Aorta (tissue), 5 donors: Measurements from ENCODE around the gene PDHX. TPM values are rescaled to one million over a fixed set of nuclear protein-coding genes. Genes with fewer than 3 reads are reported as not detected.
A peak's percentile ranks its signal among the peaks of the same experiment; 100 is the strongest.
"Not testable (repeated sequence)": the region's sequence is repeated elsewhere in the genome, so short reads cannot be mapped to it uniquely, and the experiment has no call there.

ENCODE experiments used
- ATAC-seq: fragments of 200-7000 bp; cut with Tn5 transposase; one replicate; pipeline ENCODE4 v1.9.1; 2022; ENCODE audit warnings: moderate library complexity; ENCODE audit not compliant: low FRiP score
- DNase-seq, 2 donors: peaks; one replicate each; pipeline ENCODE4 v3.0.0-alpha.2; 2020
- H3K27ac ChIP-seq, 2 donors: one replicate each; pipeline ENCODE4 v1.5.1; 2013; ENCODE audit warnings: low read length in 2 of 2, mild to moderate bottlenecking in 2 of 2, moderate library complexity in 2 of 2, control low read depth in 1 of 2, inconsistent platforms in 1 of 2, low read depth in 1 of 2
- H3K27me3 ChIP-seq, 2 donors: one replicate each; pipeline ENCODE4 v1.6.1; 2013; ENCODE audit warnings: control low read depth in 1 of 2, low read length in 1 of 2, mild to moderate bottlenecking in 1 of 2, moderate library complexity in 1 of 2; ENCODE audit not compliant: insufficient read depth in 2 of 2, control insufficient read depth in 1 of 2
- H3K36me3 ChIP-seq, 2 donors: one replicate each; pipeline ENCODE4 v1.6.1; 2013; ENCODE audit warnings: control low read depth in 1 of 2, low read length in 1 of 2, mild to moderate bottlenecking in 1 of 2; ENCODE audit not compliant: insufficient read depth in 2 of 2, control insufficient read depth in 1 of 2
- H3K4me1 ChIP-seq, 2 donors: one replicate each; pipeline ENCODE4 v1.6.1; 2013; ENCODE audit warnings: low read length in 2 of 2, control low read depth in 1 of 2, mild to moderate bottlenecking in 1 of 2, moderate library complexity in 1 of 2; ENCODE audit not compliant: insufficient read depth in 2 of 2, control insufficient read depth in 1 of 2
- H3K4me3 ChIP-seq, 2 donors: one replicate each; pipeline ENCODE4 v1.5.1; 2013; ENCODE audit warnings: low read length in 2 of 2, control low read depth in 1 of 2, mild to moderate bottlenecking in 1 of 2
- H3K9me3 ChIP-seq: one replicate; pipeline ENCODE4 v1.6.1; 2013; ENCODE audit warnings: mild to moderate bottlenecking, low read length; ENCODE audit not compliant: control insufficient read depth
- WGBS, 2 donors: extraction: QIAGEN DNeasy Blood & Tissue Kit; methylation state at CpG; one replicate each; pipeline ENCODE4 v1.1.7; 2013; 5-methylcytosine and 5-hydroxymethylcytosine counted together
- intact Hi-C, 2 donors: fragments of 100-400 bp; cut with DNase I; formaldehyde crosslinking; loops; one replicate each; pipeline versions ENCODE4 v1.14.2 to v1.15.0; 2022
- polyA plus RNA-seq, 2 donors: library from polyadenylated mRNA; stranded (reverse); fragments of 200-250 nt; gene quantifications; one replicate each; pipeline ENCODE4 v1.2.3, GENCODE V29; 2013
- total RNA-seq, 2 donors: library from RNA; stranded (reverse); fragmentation: NEBNext Ultra II Directional; extraction: Animal tissue kit (Norgen Biotek cat#: 25700); gene quantifications; one replicate each; pipeline ENCODE4 v1.2.1, GENCODE V29; 2021
- donor health status: healthy with polysubstance abuse.
- donor health status: Bipolar disorder and iron deficiency.
- donor health status: DM: no; HTN: no; CAD: no.
- donor health status: DM: no; HTN: no; CAD: no.
- donor health status: DM: yes; HTN: yes; CAD: no.

Gene PDHX
- total and polyA plus RNA-seq, 4 donors: 10.7 to 38.2 (median 22.9) TPM

GRCh38 chr11:35016916-35017315, 100.5 kb downstream of the PDHX start:
- no peaks in the 10 kb centered on the region for H3K4me1 ChIP-seq
- H3K36me3 ChIP-seq: no peaks in the 10 kb centered on the region
- intact Hi-C loops: no loop called here
- ATAC-seq (no peak), DNase-seq (no peak)
- H3K27ac ChIP-seq: no peak overlapping the region
- no peaks in the 10 kb centered on the region for H3K9me3 ChIP-seq
- H3K27me3 ChIP-seq: no peaks in the 10 kb centered on the region
- WGBS, 2 donors: 72 to 78% methylated on average over 4 of the region's 4 CpGs
- no peak overlapping the region for H3K4me3 ChIP-seq

- H3K9me3 ChIP-seq: no peaks in the 10 kb centered on the region
- H3K27ac ChIP-seq: no peak overlapping the region
- 84 to 87% methylated on average over 8 of the region's 8 CpGs for WGBS, 2 donors
- intact Hi-C loops: no loop called here
- H3K36me3 ChIP-seq: no peaks in the 10 kb centered on the region
- H3K4me3 ChIP-seq: no peak overlapping the region
- H3K4me1 ChIP-seq: no peaks in the 10 kb centered on the region
- DNase-seq (no peak), ATAC-seq (no peak)
- no peaks in the 10 kb centered on the region for H3K27me3 ChIP-seq
Measured at GRCh38 chr11:35017528-35018342, 101.3 kb downstream of the PDHX start.

- H3K27me3 ChIP-seq: no peaks in the 10 kb centered on the region
- no peak overlapping the region for H3K4me3 ChIP-seq
- no peaks in the 10 kb centered on the region for H3K4me1 ChIP-seq
- DNase-seq (no peak), ATAC-seq (no peak)
- H3K27ac ChIP-seq: no peak overlapping the region
- intact Hi-C loops: no loop called here
- 97 to 98% methylated on average over 8 of the region's 8 CpGs for WGBS, 2 donors
- no peaks in the 10 kb centered on the region for H3K36me3 ChIP-seq
- no peaks in the 10 kb centered on the region for H3K9me3 ChIP-seq
Measured at GRCh38 chr11:35021589-35021988, 105.2 kb downstream of the PDHX start.

GRCh38 chr11:35023940-35024339, 107.5 kb downstream of the PDHX start:
- H3K4me1 ChIP-seq, H3K36me3 ChIP-seq, H3K9me3 ChIP-seq, DNase-seq, H3K27ac ChIP-seq, intact Hi-C loops, H3K27me3 ChIP-seq, ATAC-seq, H3K4me3 ChIP-seq: not testable (repeated sequence)
- 86 to 89% methylated on average over 3 of the region's 3 CpGs for WGBS, 2 donors

GRCh38 chr11:35028007-35028406, 111.6 kb downstream of the PDHX start:
- H3K4me3 ChIP-seq, DNase-seq, H3K9me3 ChIP-seq, H3K36me3 ChIP-seq, ATAC-seq, intact Hi-C loops, H3K27ac ChIP-seq, H3K4me1 ChIP-seq, H3K27me3 ChIP-seq: not testable (repeated sequence)
- 63 to 83% methylated on average over 4 of the region's 4 CpGs for WGBS, 2 donors

- no peak overlapping the region for H3K4me3 ChIP-seq
- 81 to 82% methylated on average over 5 of the region's 5 CpGs for WGBS, 2 donors
- H3K27ac ChIP-seq: no peak overlapping the region
- H3K36me3 ChIP-seq: no peaks in the 10 kb centered on the region
- no peaks in the 10 kb centered on the region for H3K27me3 ChIP-seq
- intact Hi-C loops: loop anchor here in 1 of 2 donors (10.0 kb wide), 1 partner anchor 55 kb away; no protein-coding TSS in a partner anchor
- DNase-seq (no peak), ATAC-seq (no peak)
- no peaks in the 10 kb centered on the region for H3K9me3 ChIP-seq
- H3K4me1 ChIP-seq: no peaks in the 10 kb centered on the region
Measured at GRCh38 chr11:35029979-35030682, 113.7 kb downstream of the PDHX start.

GRCh38 chr11:35030716-35031213, 114.3 kb downstream of the PDHX start:
- Histone ChIP-seq H3K4me1 (peaks cover 0 to 5% of the 10 kb centered on the region in 2 donors), H3K27me3 (no peaks in the 10 kb centered on the region), H3K27ac (no peak overlapping the region), H3K36me3 (no peaks in the 10 kb centered on the region), H3K4me3 (no peak overlapping the region), H3K9me3 (no peaks in the 10 kb centered on the region)
- 36 to 39% methylated on average over 11 of the region's 11 CpGs for WGBS, 2 donors
- ATAC-seq (peak; percentile 48), DNase-seq (peak; percentile 75 to 80)
- intact Hi-C loops: loop anchor here in 1 of 2 donors (10.0 kb wide), 1 partner anchor 54 kb away; no protein-coding TSS in a partner anchor

GRCh38 chr11:35031346-35031745, 114.9 kb downstream of the PDHX start:
- no peak for DNase-seq
- Histone ChIP-seq H3K4me1 (peaks cover 0 to 5% of the 10 kb centered on the region in 2 donors), H3K9me3 (no peaks in the 10 kb centered on the region), H3K27ac (no peak overlapping the region), H3K36me3 (no peaks in the 10 kb centered on the region), H3K4me3 (no peak overlapping the region), H3K27me3 (no peaks in the 10 kb centered on the region)
- ATAC-seq: no peak
- WGBS, 2 donors: 94 to 97% methylated on average over 2 of the region's 2 CpGs
- intact Hi-C loops: loop anchor here in 1 of 2 donors (10.0 kb wide), 1 partner anchor 53 kb away; no protein-coding TSS in a partner anchor
